HG02884 (cell line): ENCODE results near the gene MPDU1.
"Not testable (repeated sequence)": the region's sequence is repeated elsewhere in the genome, so short reads cannot be mapped to it uniquely, and the experiment has no call there.

ENCODE experiments used
- ATAC-seq: cut with Tn5 transposase; IDR thresholded peaks from one replicate; pipeline ENCODE4 v1.9.1; 2021; ENCODE audit warnings: mild to moderate bottlenecking, moderate library complexity; ENCODE audit not compliant: unreplicated experiment

The MPDU1 gene

GRCh38 chr17:7579834-7580603, 3.6 kb upstream of the MPDU1 start:
- no peak for ATAC-seq

- ATAC-seq = no peak
Observed at GRCh38 chr17:7580604-7581575, 2.8 kb upstream of the MPDU1 start.

- no peak for ATAC-seq
Observed at GRCh38 chr17:7582396-7583252, 1.0 kb upstream of the MPDU1 start.

DNA sequence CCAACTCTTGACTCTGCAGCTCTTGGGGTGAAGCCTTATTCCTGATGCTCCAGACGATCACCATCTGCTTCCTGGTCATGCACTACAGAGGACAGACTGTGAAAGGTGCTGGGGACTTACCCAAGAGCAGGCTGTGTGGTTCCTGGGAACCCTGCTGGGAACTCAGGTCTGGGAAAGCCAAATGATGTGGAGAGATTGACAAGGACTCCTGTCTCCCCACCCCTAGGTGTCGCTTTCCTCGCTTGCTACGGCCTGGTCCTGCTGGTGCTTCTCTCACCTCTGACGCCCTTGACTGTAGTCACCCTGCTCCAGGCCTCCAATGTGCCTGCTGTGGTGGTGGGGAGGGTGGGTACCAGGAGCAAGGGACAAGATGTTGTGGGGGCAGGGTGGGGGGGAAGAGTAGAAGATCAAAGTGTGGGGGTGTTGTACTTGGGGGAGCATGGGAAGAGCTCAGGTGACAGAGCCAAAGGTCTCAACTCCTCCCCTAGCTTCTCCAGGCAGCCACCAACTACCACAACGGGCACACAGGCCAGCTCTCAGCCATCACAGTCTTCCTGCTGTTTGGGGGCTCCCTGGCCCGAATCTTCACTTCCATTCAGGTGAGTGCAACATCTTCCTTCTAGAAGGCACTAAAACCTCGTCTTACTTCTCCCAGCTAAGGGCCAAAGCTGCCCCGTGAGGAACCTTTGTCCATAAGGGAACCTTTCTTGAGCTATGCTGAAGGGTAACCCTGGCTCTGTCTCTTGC, 3.2 kb downstream of the MPDU1 start:
- ATAC-seq = no peak

DNA sequence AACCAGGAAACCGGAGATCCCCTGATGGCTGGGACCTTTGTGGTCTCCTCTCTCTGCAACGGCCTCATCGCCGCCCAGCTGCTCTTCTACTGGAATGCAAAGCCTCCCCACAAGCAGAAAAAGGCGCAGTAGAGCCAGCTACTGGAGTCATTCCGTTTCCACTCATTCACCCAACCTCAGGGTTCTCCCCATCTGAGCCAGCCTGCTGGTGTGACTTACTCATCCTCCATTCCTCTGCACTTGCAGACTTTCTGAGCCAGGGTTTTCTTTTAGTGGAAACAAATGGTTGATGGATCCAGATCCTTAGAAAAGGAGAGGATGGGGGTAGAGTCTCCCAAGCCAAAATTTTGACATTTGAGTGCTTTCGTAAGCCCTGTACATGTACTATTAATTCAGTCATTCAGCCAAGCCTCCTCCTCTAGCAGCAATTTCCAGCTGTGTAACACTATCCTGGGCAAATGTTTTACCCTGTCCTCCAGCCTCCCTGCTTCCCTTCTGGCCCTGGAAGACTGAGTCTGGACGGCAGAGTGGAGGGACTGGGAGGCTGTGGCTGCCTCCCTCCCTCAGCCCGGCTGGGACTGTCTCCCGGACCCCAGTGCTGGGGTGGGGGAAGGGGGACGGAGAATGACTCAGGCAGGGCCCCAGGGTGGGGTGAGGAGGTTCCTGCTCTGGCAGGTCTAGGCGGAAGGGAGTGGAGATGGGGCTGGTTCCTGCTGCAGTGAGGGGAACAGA, 3.9 kb downstream of the MPDU1 start:
- ATAC-seq = no peak

DNA sequence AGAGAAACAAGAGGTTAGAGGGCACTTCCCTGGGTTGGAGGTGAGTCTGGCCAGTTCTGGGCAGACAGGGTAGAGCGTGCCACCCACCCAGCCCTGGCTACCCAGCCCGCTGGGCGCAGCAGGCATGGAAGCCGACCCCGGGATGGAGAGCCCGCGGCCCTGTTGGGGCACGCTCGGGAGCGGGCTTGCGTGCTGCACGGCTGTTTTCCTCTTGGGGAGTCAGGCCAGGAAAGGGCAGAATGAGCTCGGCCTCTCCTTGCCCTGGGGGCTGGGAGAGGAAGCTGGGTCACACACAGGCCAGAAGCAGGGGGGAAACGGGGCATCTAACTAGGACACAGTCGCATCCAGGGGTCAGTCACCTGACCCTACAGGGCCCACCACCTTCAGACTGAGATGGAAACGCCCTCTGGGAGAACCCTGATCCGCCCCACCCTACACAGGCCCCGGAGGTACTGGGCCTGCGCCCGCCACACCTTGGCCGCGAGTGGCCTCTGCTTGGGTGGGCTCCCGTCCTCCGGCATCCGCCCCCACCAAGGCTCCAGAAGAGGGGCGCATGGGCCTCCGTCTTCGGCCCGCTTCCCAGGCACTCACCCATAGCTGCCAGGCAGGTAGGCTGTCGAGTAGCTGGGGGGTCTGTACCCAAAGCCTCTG, 5.0 kb downstream of the MPDU1 start:
- no peak for ATAC-seq

- no peak for ATAC-seq
Observed at GRCh38 chr17:7589204-7589868, 5.7 kb downstream of the MPDU1 start.

DNA sequence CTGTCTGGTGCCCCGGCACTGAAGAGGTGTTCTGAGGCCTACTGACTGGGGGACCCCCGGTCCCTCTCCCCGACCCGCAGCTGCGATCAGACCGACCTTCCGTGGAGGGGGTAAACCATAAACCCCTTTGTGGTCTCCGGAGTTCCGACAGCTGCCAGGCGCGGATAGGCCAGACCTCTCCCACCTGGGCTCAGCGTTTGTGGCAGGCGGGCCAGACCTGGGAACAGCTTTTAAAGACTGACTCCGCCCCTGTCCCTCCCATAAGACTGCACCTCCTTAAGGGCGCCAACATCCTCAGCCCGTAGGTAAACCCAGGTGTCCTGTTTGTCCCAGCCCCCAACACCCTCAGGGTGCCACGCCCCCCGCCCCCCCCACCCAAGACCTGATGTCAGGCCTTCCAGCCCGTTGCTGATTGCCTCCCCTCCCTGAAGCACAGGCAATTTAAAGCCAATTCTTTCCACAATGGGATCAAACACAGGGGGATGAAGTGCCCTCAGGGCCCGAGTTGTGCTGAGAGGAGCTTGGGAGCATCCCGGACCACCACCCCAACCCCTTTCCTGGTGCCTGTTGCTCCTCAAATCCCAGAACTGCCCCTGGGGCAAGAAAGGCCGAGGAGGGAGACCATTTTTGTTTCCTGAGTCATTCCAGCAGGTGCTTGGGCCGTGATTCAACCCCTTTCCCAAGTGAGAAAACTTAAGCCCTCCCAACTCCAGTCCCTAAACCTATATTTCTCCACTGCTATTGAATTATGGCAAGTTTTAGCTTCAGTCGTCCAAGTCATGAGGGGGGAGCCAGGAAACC, 6.4 kb downstream of the MPDU1 start, which contains the start of gene SOX15:
SOX15 (minus strand) TSS at position 204 of the 801 bp plus-strand sequence. CDS start 418 bp downstream, outside the sequence.
- no peak for ATAC-seq

DNA sequence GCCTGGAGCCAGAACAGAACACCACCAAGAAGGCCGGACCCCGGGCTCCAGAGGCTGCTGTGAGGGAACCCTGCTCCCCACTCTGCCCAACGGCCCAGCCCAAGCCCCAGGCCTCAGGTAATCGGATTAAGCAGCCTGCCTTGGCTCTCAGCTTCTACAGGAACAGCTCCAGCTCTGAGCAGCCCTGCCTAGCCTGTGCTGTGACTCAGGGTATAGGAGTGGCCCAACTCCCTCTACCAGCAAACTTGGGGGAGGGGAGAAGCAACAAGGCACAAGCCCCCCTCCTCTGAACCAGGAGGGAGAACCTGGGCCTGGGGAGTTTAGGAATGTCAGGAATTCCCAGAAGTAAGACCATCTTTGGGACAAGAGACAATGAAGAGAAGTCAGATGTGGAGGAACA, 7.1 kb downstream of the MPDU1 start:
- no peak for ATAC-seq

DNA sequence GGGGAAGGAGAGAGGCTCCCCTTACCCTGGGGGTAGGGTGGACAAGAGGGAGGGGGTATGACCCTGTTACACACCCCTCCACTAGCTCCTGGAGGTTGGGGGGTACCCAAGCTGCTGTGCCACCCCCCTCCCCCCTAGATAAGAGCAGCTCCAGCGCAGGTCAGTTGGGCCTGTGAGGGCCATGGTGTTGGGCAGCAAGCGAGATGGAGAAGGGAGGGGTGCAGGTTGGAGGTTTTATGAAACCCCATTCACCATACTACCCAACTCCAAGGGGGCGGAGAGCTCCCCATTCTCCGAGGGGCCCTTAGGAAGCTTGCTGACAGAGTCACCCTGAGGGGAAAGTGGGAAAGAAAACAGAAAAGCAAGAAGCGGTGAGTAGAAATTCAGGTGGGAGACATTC, 7.9 kb downstream of the MPDU1 start:
- no peak for ATAC-seq

DNA sequence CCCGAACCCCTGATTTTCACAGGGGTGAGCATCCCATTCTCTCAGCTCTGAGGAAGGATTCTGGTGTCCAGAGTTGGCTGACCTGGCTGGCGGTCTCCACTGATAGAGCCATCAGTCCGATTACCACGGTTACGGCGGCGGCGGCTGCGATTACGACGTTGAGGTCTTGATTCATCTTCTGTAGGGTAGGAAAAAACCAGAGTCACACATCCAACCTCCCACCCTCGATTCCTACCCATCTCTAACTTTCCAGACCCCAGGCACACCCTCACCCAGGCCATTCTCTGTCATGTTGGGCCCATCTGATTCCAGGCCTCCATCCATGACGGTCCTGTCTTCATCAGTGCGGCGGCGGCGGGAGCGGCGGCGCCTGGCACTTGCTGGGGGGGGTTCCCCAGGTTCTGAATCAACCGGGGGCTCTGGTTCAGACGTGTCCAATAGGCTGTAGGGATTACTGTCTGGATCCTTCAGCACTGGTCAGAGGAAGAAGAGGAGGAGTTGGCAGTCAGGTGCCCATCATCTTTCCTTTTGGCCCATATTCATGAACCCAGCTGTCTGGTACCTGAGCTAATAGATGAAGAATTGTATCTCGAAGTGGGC, 8.9 kb downstream of the MPDU1 start:
- ATAC-seq = no peak

DNA sequence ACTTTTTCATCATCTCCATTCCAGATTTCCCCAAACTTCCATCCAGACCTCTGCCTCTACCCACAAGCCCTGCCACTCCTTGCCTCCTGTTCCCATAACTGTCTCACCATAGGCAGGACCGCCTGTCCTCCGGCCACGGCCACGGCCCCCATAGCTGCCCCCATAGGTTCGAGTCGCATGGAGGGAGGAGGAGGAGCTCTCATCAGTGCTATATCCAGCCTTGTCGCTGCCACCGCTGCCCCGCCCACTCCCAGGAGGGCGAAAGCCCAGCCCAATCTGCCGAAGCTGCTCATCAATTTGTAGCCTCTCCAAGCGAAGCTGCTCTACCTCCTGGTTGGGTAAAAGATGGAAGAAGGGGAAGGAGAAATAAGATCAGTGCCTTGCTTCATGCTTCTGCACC, 9.6 kb downstream of the MPDU1 start:
- no peak for ATAC-seq

DNA sequence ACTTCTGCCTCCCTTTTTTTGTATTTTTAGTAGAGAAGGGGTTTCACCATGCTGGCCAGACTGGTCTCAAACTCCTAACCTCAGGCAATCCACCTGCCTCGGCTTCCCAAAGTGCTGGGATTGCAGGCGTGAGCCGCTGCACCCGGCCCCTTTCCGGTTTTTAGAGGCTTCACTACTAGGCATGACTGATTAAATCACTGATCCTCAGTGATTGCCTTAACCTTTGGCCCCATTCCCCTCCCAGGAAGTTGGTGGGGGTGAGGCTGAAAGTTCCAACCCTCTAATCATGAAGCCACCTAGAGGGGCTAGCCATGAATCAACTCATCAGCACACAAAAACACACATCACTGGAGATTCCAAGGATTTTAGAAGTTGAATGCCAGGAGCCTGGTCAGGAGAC, 13.9 kb downstream of the MPDU1 start:
- ATAC-seq = not testable (repeated sequence)

DNA sequence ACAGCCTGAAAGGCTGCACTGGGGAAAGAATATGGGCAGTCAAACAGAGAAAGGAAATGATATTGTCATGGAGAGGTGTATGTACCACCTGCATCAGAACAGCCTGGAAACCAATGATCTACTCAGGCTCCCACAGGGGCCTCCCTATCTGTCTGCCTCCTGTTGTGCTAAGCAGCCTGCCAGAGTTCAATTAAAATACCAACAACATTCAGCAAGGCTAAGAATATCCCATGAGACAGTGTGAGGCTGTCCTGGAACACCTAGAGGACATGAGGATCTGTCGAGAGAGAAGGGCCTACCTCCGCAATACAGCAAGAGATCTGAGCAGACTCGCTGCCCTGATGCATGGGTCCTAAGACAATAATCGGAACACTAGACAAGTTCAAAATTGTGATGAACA, 22.6 kb downstream of the MPDU1 start:
- no peak for ATAC-seq

DNA sequence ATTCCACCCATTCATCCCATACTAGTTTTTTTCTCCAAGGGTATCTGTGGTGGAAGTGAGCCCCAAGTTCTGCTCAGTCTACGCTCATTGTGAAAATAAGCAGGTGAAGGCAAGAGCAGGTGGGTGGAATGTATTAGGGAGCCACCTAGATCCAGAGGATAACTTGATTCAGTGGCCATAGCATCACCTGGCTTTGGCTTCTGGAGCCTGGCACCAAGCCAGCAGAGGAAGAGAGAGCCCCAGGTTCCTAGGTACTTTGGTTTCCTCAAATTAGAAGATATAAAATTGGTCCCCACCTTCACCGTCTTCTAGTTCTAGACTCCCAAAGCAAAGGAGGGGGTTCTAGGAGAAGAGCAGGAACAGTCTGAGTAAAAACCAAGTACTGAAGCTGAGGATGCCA, 27.0 kb downstream of the MPDU1 start:
- ATAC-seq = no peak

DNA sequence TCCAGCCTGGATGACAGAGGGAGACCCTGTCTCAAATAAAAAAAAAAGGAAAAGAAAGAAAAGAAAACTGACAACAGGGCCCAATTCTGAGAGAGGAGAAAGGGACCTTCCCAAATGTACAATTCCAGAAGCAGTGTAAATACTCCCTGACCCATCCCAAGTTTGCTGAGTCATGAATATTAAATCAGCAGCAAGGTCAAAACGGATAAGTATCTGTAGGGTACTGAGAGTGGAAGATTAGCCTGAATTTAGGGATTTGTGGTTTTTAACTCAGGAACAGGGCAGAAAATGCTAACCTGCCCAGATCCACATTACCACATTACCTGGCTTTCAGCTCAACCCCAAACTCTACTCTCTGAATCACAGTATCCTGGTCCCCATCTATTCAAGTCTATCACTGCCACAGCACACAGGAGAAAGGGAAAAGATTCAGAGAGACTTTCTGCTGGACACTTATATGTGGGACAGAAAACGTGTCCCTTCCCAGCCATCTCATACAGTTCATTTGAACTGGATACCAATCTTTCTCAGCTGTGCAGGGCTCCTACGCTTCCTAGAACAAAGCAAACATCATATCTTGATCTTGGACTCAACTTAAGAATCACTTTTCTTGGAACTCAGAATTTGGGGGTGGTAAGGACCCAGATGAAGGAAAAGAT, 28.1 kb downstream of the MPDU1 start:
- ATAC-seq = no peak

- ATAC-seq = no peak
Observed at GRCh38 chr17:7612294-7612640, 28.6 kb downstream of the MPDU1 start.
